ENCODE measurements around the gene CEP112.
A peak's percentile ranks its signal among the peaks of the same experiment; 100 is the strongest.

The CEP112 gene

DNA sequence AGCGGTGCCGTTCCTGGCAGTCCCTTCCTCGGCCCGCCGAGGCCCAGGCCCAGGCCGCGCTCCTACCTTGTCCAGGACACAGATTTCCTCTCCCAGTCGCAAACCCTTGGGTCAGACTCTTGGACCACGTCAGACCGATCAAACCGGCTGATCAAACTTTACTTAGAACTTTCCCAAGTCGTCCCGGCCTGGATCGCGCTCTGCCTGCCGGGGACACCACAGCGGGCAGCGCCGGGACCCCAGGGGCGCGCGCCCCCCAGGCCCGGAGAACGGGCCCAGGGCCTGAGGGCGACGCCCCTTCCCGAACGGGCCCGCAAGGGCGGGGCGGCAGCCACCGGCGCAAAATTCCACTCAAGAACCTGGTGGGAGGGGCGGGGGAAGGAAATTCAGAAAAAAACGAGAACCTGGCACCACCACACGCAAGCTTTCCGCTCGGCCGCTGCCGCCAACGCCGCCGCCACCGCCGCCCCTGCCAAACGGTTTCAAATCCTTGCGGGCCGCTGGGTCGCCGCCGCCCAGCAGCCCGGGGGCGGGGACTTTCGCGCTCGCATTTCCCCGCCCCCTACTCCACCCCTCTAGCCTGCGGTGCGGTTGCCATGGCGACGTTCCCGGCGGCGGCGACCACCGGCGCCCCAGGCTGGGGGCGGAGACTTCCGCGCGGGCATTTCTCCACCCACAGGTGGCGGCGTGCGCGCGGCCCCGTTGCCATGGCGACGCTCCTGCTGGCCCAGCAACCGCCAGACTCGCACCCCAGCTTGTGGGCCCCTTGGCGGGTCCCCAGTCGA, at the start of gene CEP112:
CEP112 (minus strand) TSS at position 541 of the 785 bp plus-strand sequence.
- DNase-seq (ENCODE audit: low read depth): peak; percentile 84

DNA sequence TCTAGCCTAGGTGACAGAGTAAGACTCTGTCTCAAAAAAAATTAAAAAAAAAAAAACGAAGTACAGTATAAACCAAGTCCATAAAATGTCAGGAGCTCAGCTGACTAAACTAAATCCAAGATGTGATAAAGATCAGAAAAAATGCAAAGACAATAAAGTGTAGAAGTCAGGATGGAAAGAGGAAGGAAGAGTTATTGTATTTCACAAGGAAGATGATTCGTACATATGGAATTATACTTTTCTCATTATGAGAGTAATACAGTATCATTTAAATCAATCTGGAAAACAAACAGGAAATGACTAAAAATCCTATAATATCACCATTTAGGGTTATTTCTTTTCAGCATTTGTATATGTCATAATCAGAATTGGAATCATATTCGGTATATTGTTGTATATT, 48.7 kb upstream of the CEP112 start:
- DNase-seq (ENCODE audit: low read depth): no peak

DNA sequence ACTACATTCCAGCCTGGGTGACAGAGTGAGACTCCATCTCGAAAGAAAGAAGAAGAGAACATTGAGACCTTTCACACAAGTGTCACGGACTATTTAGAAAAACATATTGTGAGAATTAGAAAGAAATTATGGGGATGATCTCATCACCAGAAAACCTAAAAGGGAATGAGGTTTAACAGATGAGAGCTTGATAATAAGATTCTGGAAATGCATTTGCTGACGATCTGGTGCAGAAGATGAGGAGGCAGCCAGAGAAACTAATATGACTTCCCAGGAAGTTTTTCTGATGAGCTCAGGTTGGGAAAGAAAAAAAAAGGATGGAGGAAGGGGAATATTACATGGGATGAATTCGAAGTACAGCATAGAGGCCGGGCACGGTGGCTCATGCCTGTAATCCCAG, 48.1 kb upstream of the CEP112 start:
- no peak for DNase-seq (ENCODE audit: low read depth)

DNA sequence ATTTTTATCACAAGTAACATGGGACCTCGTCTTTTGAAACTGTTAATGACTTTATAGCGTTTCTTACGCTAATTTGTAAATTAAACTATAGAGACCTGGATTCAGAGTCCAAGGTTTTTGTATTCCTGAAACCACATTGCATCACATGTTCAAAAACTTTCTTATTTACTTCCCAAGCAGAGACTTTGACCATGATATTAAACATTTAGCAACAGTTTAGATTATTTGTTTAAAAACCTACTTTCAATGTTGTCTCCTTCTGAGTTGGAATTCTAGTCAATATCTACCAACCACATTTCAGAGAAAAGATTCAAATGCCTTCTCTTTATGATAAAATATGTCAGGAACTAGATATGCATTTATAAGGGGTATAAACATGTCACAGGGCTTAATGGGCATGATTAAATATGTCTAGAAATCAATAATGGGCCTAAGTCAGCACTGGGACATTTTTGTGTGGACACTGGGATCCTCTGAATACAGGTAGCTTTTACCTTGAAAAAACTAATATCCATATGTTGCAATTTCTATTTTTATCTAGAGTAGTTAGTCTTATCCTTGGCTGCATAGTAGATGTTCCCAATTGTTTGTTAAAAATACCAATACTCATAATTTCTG, 43.6 kb upstream of the CEP112 start:
- DNase-seq (ENCODE audit: low read depth): no peak

DNA sequence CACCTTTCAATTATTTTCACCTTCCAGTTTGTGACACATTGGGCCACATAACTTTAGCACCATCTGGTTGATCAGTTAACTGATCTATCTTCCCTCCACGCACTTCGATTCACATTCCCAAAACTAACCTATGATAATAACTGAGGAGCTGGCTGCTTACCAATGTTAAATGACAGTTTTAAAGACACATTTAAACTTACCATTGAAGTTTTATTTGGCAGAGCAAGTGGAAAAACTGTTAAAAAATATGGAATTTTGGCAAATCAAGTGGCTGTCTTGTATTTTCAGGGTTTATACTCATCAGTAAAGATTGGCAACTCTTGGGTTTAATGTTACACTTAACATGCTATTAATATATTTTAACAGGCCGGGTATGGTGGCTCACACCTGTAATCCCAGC, 42.7 kb upstream of the CEP112 start:
- no peak for DNase-seq (ENCODE audit: low read depth)

DNA sequence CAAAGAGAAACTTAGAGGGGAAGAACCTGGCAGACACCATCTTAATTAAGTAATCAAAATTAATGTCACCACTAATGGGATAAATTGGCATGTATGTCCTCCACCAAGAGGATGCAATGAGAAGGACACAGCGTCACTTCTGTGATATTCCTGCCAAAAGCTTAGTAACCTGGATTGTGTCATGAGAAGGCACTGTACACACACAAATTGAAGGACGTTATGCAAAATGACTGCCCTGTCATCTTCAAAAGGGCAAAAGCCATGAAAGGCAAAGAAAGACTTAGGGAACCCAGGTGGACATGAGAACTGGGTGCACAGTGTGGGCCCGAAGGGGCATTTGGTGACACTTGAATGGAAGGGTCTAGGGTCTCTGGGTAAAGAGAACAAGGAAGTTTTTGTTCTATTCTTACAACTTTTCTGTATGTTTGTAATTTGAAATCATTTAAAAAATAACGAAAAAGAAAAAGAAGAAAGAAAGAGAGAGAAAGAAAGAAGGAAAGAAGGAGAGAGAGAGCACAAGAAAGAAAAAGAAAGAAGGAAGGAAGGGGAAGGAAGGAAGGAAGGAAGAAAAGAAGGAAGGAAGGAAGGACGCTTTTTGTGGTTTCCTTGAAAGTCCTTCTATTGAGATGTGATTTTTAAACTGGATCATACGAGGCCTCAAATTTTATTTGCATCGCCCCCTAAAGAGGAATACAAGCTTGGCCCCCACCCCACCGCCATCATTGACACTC, 41.3 kb upstream of the CEP112 start:
- no peak for DNase-seq (ENCODE audit: low read depth)

DNA sequence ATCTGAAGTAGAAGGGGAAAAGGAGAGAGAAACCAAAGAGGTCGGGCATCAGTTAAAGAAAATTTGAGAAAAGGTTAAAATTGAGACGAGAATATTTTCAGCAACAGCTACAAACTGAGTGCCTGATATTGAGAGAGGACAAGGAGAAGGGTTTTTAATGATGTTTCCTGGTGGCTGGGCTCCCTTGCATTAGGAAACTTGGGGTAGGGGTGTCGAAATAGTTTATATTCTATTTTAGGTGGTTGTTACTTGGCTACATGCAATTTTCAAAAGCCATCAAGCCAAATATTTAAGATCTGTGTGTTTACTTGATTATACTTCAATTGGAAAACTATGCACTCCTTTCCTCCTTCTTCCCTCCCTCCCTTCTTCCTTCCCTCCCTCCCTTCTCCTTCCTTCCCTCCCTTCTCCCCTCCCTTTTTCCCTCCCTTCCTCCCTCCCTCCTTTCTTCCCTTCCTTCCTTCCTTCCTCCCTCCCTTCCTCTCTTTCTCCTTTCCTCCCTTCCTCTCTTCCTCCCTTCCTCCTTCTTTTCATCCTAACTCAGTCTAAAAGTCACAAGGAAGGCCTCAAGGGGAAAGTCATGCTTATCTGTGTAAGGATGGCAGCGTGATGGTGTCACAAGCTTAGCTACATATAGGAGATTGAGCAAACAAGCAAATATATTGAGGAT, 39.1 kb upstream of the CEP112 start:
- DNase-seq (ENCODE audit: low read depth): no peak

DNA sequence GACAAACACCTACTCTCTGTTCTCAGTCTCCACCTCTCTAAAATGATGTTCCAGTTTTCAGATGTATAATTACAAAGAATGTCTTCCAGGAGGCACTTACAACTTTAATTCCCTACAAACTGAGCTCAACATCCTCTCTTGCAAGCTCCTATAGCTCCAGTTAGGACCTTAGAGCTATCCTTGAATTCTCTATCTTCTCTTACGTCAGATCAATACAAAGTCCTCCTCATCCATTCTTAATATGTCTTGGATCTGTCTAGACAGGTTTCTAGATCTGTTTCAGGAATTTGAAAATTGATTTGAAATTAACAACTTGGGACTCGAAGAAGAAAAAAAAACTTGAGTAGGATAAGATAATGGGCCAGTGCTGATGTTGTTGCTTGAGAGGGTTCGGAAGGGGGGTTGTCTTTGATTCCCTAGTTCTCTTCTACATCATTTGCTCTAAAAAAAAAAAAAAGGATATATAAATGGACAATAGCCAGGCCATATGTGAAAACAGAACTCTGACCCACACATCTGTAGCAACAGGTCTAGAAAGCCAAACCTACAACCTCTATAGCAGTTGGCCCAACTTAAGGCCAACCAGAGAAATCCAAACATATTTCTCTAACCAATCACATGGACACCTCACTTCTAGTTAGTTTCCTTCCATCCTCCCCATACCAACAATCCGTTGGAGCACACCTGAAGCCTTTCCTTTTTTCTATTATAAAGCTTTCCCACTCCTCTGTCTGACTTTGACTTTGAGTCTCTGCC, 38.0 kb upstream of the CEP112 start:
- DNase-seq (ENCODE audit: low read depth): no peak

DNA sequence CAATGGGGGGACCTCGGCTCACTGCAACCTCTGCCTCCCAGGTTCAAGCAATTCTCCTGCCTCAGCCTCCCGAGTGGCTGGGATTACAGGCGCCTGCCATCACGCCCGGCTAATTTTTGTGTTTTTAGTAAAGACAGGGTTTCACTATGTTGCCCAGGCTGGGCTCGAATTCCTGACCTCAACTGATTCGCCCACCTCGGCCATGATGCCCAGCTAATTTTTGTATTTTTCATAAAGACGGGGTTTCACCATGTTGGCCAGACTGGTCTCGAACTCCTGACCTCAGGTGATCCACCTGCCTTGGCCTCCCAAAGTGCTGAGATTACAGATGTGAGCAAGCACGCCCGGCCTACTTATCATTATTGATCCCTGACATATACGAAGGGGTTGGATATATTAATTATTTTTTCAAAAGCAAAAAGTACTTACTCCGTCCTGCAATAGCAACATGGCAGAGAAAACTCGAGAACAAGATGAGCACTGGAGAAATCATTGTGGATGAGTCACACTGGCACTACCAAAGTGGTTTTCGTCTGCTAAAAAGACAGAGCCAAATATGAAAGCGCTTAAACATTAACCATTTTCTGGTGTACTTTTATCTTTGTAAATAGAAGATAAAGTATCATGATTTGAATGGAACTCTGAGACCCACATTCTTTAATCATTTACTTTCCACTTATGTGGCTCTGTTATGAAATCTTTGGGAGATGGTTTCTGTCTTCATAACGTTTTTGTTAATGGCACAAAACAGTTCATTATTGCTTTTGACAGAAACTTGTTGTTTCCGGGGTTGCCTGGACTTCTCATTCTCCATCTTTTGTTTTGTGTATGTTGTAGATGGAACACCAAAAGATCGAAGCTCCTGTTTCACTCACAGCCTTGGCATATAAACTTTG, 37.2 kb upstream of the CEP112 start, which contains the start of gene APOH:
APOH (minus strand) TSS at position 529 of the 896 bp plus-strand sequence; CDS start at position 493, 36 bp downstream.
- no peak for DNase-seq (ENCODE audit: low read depth)

DNA sequence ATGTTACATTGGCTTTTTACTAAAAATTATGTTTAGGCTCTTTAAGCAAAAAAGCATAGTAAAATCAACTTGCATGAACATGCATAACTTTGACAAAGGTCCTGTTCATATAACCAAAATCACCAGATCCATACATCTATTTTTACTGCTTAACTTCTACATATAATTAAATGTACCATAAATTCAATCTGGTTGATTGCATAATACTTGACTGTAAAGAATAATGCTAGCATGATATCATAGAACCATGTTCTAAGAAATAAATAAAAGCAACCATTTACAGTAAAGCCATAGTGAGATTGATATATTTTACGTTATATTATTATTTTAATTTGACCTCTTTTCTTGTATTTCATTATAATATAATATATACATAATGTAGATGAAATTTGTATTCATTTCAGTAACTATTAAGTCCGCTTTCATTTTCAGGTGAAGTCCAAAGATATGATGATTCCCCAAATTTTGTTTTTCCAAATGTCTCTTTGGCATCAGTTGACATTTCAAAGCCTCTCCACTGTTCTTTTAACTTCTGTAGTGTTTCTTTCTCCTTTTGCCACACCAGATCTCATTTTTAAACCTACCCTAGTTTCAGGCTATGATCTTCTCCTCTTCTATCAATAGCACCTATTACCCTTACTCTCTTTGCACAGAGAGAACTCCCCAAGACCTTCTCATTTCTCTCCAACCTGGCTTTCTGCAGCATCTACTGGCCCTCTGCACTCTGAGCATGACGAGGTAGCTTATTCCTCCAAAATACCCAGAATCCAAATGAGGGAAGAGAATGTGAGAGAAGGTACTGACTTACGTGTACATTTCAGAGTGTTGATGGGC, 35.5 kb upstream of the CEP112 start:
- DNase-seq (ENCODE audit: low read depth): no peak

DNA sequence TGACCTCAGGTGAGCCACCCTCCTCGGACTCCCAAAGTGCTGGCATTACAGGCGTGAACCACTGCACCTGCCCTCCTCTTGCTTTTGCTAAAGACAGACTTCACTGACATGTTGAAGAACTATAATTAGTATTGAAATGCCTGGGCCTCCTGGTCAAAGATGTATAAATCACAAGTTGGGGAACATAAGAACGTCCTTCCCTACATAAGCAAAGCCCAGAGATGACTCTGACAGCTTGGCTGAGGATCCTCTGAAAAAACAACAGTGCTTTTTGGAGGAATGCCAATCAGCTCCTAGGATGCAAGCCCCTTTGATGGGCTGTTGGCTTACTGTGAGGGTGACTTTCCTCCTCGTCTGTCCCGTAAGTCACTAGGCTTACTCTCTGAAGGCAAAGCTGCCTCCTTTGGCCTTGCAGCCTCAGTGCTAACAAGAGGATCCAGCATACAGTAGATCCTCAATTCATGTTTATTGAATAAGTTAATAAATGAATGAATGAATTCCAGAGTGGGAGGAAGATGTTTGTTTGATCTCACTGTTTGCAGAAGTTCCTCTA, 30.9 kb upstream of the CEP112 start:
- no peak for DNase-seq (ENCODE audit: low read depth)

DNA sequence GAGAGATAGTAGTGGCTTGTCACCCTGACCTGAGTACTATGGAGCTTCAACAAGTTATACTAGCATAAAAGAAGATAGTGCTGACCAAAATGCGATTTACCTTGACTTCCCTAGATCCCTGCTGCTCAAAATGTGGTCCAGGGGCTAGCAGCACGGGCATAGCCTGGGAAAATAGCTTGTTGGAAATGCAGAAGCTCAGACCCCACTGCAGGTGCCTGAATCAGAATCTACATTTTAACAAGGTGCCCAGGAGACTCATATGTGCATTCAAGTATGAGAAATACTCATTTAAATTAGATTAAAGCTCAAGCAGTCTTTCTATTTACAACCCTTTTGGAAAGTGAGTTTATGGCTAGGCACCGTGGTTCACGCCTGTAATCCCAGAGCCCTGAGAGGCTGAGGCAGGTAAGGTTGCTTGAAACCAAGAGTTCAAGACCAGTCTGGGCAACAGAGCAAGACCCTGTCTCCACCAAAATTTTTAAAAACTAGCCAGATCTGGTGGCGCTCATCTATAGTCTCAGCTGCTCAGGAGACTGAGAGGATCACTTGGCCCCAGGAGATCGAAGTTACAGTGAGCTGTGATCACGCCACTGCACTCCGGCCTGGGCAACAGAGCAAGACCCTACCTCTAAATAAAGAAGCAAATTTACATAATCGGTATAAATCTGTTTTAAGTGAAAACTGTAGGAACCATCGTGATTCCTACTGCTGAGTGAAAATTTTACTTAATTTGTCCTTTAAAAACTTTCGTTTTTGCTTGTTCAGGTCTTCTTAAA, 30.0 kb upstream of the CEP112 start:
- no peak for DNase-seq (ENCODE audit: low read depth)

DNA sequence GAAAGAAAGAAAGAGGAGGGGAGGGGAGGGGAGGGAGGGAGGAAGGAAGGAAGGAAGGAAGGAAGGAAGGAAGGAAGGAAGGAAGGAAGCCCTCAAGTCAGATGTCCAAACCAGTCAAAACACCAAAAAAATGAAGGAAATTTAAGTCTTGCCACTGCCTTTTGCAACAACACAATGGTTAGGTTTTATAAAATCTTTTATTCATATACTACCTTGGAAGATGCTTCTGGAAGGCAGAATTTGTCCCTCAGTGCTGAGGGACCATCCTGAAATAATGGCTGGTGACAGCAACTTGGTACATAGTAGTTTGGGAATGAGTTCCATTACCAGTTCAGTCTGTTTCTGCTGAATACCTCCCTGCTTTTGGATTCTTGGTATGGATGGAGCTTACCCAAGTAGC, 29.4 kb upstream of the CEP112 start:
- no peak for DNase-seq (ENCODE audit: low read depth)

DNA sequence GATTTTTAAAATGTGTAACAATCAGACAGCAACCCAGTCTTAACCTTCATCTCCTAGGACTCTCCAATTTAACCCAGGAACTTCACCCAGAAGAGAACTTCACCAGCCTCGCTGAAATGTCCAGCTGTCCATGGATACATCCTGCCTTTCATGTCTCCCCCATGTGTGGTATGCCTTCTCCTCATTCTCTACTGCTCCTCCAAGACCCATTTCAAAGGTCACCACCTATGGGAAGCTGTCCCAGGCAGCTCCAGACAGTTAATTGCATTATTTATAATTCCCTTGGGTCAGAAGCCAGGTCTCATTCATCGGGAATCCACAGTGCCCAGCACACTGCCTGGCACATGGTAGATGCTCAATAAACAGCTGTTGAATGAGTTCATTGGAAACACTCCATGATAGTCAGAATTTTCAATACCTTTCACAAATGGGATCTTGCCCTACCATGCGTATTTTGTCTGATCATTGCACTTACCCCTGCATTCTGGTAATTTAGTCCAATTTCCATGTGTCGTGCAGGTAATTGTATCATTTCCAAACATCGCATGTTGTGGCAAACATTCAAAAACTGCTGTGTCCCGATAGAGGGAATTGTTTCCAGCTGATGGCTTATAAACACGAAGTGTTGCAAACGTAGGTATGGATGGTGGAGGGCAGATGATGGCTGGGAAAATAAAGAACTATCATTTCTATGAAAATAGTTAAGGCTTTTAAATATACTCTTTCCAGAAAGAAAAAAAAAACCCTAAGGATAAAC, 28.3 kb upstream of the CEP112 start:
- DNase-seq (ENCODE audit: low read depth): no peak

DNA sequence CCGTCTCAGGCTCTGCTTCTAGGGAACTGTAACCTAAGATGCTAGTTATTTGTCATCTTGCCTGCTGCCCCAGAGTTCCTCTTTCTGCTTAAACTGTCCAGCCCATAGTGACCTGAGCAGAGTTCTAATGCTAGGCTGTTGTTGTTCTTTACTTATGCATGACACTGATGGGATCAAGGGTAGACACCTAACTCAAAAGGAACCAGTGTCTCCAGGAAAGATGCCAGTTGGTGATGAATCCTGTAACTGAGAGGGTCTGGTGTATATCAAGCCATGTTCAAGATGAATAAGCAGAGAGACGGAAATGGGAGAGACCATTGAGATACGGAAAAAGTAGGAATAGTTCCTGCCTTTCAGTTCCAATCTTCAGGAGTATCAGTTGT, 23.6 kb upstream of the CEP112 start:
- no peak for DNase-seq (ENCODE audit: low read depth)

DNA sequence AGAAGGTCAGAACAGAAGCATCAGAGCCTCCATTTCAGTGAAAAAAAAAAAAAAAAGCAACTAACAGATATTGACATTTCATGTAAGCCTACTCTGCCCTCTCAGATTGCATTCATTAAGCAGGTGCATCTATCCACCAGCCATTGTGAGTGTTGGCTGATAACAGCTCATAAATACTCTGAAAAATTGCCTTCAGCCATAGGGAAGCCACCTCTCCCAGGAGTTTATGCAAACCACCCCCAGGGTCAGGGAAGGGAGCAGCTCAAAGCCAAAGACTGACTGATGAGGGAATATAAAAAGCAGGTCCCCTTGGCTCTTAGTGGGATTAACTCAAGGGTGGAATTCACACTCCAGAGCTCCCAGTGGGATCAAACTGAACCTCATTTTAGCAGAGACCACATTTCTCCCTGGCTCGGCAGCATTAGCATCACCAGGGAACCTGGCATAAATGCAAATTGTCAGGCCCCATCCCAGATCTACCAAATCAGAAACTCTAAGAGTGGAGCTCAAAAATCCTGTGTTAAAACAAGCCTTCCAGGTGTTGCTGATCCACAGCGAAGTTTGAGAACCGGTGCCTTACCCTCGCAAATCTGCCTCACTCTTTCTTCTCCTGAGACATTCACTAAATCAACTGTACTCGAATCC, 23.1 kb upstream of the CEP112 start:
- no peak for DNase-seq (ENCODE audit: low read depth)

DNA sequence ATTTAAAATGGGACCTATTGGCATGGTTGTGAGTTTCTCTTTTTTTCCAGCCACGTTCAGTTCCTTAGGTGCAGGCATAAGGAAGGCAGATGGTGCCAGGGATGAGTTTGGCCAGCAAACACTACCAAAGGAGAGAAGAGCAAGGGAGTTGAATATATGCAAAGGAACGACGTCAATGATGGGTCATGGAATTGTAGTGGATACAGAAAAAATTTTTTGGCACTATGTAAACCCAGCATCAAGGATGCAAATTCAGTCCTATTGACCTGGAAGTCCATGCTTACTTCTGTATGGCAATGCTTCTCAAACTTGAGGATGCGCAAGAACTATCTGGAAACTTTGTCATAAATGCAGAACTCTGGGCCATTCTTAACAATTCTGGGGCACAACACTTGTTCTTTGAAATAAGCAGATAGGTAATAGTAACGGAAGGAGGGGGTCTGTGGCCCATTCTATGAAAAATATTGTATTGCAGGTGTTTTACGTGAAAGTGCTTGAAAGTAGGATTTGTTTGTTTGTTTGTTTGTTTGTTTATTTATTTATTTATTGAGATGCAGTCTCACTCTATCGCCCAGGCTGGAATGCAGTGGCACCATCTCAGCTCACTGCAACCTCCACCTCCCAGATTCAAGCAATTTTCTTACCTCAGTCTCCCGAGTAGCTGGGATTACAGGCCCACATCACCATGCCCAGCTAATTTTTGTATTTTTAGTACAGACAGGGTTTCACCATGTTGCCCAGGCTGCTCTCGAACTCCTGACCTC, 19.3 kb upstream of the CEP112 start:
- no peak for DNase-seq (ENCODE audit: low read depth)
